Measurements from ENCODE around the gene MLIP.

The MLIP gene

GRCh38 chr6:54097753-54098152 lies 13.5 kb upstream of the MLIP start:
- no peak for TF ChIP-seq CTCF (conservative IDR thresholded peaks at IDR 0.05)
- H3K27ac ChIP-seq: no peak overlapping the region

- no peak for TF ChIP-seq ZFX (IDR thresholded peaks at IDR 0.05)
- no peak for TF ChIP-seq CTCF (conservative IDR thresholded peaks at IDR 0.05)
- H3K27ac ChIP-seq: no peak overlapping the region
Observed at GRCh38 chr6:54098450-54099044, 12.7 kb upstream of the MLIP start.

- TF ChIP-seq ZFX (IDR thresholded peaks at IDR 0.05) (no peak), CTCF (conservative IDR thresholded peaks at IDR 0.05) (no peak)
- H3K27ac ChIP-seq: no peak overlapping the region
Observed at GRCh38 chr6:54099225-54099624, 12.0 kb upstream of the MLIP start.

GRCh38 chr6:54100411-54101006 lies 10.7 kb upstream of the MLIP start:
- TF ChIP-seq ZFX (IDR thresholded peaks at IDR 0.05): no peak
- TF ChIP-seq CTCF (conservative IDR thresholded peaks at IDR 0.05): no peak
- no peak overlapping the region for H3K27ac ChIP-seq

GRCh38 chr6:54102238-54102637 lies 9.0 kb upstream of the MLIP start:
- no peak for TF ChIP-seq CTCF (conservative IDR thresholded peaks at IDR 0.05)
- no peak for TF ChIP-seq ZFX (IDR thresholded peaks at IDR 0.05)
- H3K27ac ChIP-seq: no peak overlapping the region

- no peak for TF ChIP-seq CTCF (conservative IDR thresholded peaks at IDR 0.05)
- no peak for TF ChIP-seq ZFX (IDR thresholded peaks at IDR 0.05)
- H3K27ac ChIP-seq: no peak overlapping the region
Observed at GRCh38 chr6:54103497-54103896, 7.7 kb upstream of the MLIP start.

- no peak overlapping the region for H3K27ac ChIP-seq
- TF ChIP-seq CTCF (conservative IDR thresholded peaks at IDR 0.05): no peak
- no peak for TF ChIP-seq ZFX (IDR thresholded peaks at IDR 0.05)
Observed at GRCh38 chr6:54106727-54107126, 4.5 kb upstream of the MLIP start.
